GM20431 (cell line): ENCODE data around the gene RRBP1.

Experiments used
- in situ Hi-C: fragments of 300-500 bp; cut with MseI, MboI; formaldehyde crosslinking; loops from one replicate; pipeline ENCODE4 v1.15.0; 2020; ENCODE audit warnings: low sequenced_read_pairs; ENCODE audit not compliant: unreplicated experiment

Gene RRBP1

GRCh38 chr20:17640146-17640874, 41.7 kb downstream of the RRBP1 start:
- in situ Hi-C loops, result no loop called here

GRCh38 chr20:17638835-17639407, 43.1 kb downstream of the RRBP1 start:
- in situ Hi-C loops, result no loop called here

GRCh38 chr20:17637985-17638640, 43.9 kb downstream of the RRBP1 start:
- in situ Hi-C loops, result no loop called here

- in situ Hi-C loops, result no loop called here
These were observed 44.6 kb downstream of the RRBP1 start for GRCh38 chr20:17637413-17637780.

- in situ Hi-C loops, result no loop called here
These were observed 45.3 kb downstream of the RRBP1 start for GRCh38 chr20:17636523-17637412.

- in situ Hi-C loops, result no loop called here
These were observed 46.5 kb downstream of the RRBP1 start for GRCh38 chr20:17635332-17636244.

- in situ Hi-C loops, result no loop called here
These were observed 47.2 kb downstream of the RRBP1 start for GRCh38 chr20:17634661-17635331.

GRCh38 chr20:17633850-17634500, 48.1 kb downstream of the RRBP1 start:
- in situ Hi-C loops, result no loop called here

- in situ Hi-C loops, result no loop called here
These were observed 48.7 kb downstream of the RRBP1 start for GRCh38 chr20:17633221-17633849.

GRCh38 chr20:17631576-17632319, 50.3 kb downstream of the RRBP1 start:
- in situ Hi-C loops, result no loop called here

GRCh38 chr20:17630806-17631195, 51.2 kb downstream of the RRBP1 start:
- in situ Hi-C loops, result no loop called here

GRCh38 chr20:17630151-17630805, 51.8 kb downstream of the RRBP1 start:
- in situ Hi-C loops, result no loop called here

- in situ Hi-C loops, result no loop called here
These were observed 52.4 kb downstream of the RRBP1 start for GRCh38 chr20:17629678-17630089.

GRCh38 chr20:17629025-17629424, 53.0 kb downstream of the RRBP1 start:
- in situ Hi-C loops, result no loop called here

- in situ Hi-C loops, result no loop called here
These were observed 53.8 kb downstream of the RRBP1 start for GRCh38 chr20:17628101-17628841.
